ENCODE results near the gene EBLN1.

GRCh38 chr10:22246680-22247391, 29.0 kb upstream of the EBLN1 start:
- no peak for TF ChIP-seq CTCF (IDR thresholded peaks at IDR 0.05)
- TF ChIP-seq POLR2A (IDR thresholded peaks at IDR 0.05): no peak
